ENCODE results near the gene ZNF669.

The ZNF669 gene

GRCh38 chr1:247111700-247112478 is 7.7 kb upstream of the ZNF669 start:
- DNase-seq (ENCODE audit: low read depth in 3 of 3, low spot score in 1 of 3) = no peak

DNA sequence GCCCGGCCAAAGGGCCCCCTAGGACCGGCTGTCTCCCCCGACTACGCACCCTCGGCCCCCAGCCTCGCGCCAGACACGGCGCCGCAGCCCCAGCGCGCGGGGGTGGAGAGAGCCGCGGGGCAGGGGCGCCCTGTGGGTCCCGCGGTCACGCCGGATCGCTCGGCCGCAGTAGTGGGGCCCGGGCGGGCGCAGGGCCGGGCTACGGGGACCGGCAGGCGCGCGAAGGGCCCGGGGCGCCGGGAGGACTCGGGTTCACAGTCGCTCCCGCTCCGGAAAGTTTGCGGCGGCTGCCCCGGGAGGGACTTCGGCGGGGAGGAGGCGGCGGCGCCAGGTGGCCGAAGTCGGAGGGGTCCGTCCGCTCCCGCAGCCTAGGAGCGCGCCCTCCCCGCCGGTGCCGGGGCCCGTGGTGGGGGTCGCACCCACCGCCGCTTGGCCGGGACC is 7.1 kb upstream of the ZNF669 start:
- no peak for DNase-seq (ENCODE audit: low read depth in 3 of 3, low spot score in 1 of 3)

- DNase-seq (ENCODE audit: low read depth in 3 of 3, low spot score in 1 of 3) = no peak
Measured at GRCh38 chr1:247110627-247111258, 6.6 kb upstream of the ZNF669 start.

GRCh38 chr1:247107694-247108093 is 3.5 kb upstream of the ZNF669 start:
- no peak for DNase-seq (ENCODE audit: low read depth in 3 of 3, low spot score in 1 of 3)

DNA sequence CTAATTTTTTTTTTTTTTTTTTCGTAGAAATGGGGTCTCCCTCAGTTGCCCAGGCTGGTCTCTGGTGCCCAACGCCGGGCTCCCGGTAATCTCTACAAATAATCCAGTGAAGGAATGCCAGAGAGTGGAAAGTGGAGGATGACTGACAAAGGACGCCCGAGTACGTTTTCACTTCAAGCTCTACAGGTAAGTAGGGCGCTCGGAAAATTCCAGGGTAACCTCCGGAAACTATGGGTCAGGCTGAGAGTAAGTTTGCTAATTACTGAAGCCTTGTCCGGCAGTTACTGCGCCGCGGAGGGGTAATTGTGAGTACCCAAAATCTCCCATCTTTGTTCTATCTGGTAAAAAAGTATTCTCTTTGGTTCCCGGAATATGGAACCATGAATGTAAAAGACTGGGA is 1.8 kb upstream of the ZNF669 start:
- DNase-seq (ENCODE audit: low read depth in 3 of 3, low spot score in 1 of 3) = no peak

GRCh38 chr1:247104965-247105364 is 809 bp upstream of the ZNF669 start:
- DNase-seq (ENCODE audit: low read depth in 3 of 3, low spot score in 1 of 3) = no peak

GRCh38 chr1:247102381-247102780 is 1.8 kb downstream of the ZNF669 start:
- no peak for DNase-seq (ENCODE audit: low read depth in 3 of 3, low spot score in 1 of 3)

GRCh38 chr1:247100676-247101279 is 3.4 kb downstream of the ZNF669 start:
- DNase-seq (ENCODE audit: low read depth in 3 of 3, low spot score in 1 of 3) = no peak

GRCh38 chr1:247096958-247097357 is 7.2 kb downstream of the ZNF669 start:
- no peak for DNase-seq (ENCODE audit: low read depth in 3 of 3, low spot score in 1 of 3)

GRCh38 chr1:247096544-247096943 is 7.6 kb downstream of the ZNF669 start:
- no peak for DNase-seq (ENCODE audit: low read depth in 3 of 3, low spot score in 1 of 3)

DNA sequence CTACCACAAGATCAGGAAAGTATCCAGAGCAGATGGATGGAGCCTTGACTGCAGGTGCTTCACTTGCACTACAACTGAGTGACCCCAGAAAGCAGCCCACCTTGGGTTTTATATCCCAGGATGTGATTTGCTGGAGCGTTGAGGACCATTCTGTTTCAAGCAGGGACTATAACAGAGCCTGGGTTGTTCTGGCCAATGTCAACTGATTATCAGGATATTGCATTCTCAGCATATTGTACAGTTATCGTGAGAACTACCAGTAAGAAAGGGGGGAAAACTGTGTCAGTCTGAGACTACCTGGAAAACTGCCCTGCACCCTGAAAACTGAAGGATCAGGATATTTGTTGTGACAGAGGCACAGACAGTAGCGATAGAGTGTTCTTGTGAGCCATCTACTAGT is 8.0 kb downstream of the ZNF669 start:
- no peak for DNase-seq (ENCODE audit: low read depth in 3 of 3, low spot score in 1 of 3)

- no peak for DNase-seq (ENCODE audit: low read depth in 3 of 3, low spot score in 1 of 3)
Measured at GRCh38 chr1:247090455-247090854, 13.7 kb downstream of the ZNF669 start.

DNA sequence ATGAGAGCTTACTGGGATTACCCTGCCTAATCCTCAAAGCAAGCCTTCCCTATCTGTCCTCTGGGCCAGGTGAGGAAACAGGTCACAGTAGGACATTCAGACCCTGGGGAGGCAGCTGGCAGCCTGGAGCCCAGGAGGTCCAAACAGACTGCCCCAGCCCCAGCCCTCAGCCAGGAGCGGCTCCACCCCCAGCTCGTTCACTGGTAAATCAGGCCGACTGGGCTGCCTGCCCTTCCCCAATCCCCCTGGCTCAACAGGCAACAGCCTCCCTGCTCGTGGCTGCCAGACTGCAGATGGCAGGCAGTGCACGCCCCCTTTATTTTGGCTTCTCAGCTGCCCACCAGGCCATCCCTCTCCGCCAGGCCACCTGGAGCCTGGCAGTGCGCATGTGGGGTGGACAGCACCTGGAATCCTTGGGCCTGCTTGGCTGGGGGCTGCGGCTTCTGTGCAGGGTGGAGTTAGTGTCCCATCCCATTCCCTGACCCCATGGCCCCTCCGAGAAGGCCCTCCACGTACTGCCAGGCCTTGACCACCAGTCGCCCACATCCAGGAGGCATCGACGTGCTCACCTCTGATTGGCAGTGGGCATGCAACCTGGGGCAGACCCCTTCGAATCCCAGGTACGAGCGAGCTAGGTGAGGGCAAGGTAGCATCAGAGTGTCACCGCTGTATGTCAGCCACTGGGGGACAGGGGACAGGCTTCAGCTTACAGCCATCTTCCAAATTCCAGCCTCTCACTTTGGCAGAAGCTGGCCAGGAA is 14.4 kb downstream of the ZNF669 start:
- no peak for DNase-seq (ENCODE audit: low read depth in 3 of 3, low spot score in 1 of 3)

- no peak for DNase-seq (ENCODE audit: low read depth in 3 of 3, low spot score in 1 of 3)
Measured at GRCh38 chr1:247088967-247089366, 15.2 kb downstream of the ZNF669 start.

GRCh38 chr1:247087256-247087655 is 16.9 kb downstream of the ZNF669 start:
- no peak for DNase-seq (ENCODE audit: low read depth in 3 of 3, low spot score in 1 of 3)

DNA sequence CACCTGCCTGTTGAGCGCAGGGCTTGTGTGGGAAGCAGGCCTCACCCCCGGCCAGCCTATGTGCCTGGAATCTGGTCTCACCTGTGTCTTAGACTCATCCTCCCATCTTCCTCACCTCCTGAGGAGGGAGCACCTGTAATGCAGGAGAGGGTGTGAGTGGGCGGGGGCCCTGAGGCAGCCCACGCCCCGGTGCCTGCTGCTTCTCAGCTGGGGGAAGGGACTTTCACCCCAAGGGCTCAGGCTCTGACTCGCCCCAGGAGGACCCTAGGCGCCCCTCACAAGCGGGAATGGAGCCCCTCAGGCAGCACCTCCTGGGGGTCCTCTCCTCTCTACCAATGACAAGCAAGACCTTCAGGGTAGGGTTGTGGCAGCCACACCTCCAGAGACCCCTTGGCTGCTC is 18.8 kb downstream of the ZNF669 start:
- DNase-seq (ENCODE audit: low read depth in 3 of 3, low spot score in 1 of 3) = no peak

- no peak for DNase-seq (ENCODE audit: low read depth in 3 of 3, low spot score in 1 of 3)
Measured at GRCh38 chr1:247084771-247085170, 19.4 kb downstream of the ZNF669 start.

DNA sequence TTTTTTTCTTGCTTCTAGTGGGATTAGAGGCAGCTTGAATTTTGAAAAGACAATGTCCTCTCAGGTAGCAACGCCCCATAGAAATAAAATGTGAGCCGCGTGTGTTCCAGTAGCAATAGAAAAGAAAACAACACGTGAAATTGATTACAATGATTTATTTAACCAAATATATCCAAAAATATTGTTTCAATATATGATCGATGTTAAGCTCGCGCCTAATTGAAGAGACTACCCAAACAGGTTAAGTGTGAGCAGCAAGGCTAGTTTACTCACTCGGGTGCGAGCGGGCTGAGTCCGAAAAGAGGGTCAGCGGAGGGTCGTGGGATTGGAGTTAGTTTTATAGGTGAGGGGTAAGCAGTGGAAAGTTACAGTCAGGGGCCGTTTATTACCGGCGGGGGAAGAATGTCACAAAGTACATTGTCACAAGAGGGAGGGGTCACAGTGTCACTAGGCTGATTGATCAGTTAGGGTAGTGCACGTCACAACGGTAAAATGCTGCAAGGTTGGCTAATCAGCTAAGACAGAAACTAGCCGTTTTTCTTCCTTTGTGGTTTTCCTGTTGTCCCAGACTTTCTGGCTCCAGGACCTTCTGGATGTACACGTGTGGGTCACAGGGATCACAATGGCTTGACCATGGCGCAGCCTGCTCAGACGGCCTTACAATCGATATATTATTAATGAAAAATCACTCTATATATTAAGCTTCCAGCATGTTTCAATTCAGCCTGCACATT is 24.8 kb downstream of the ZNF669 start:
- no peak for DNase-seq (ENCODE audit: low read depth in 3 of 3, low spot score in 1 of 3)

GRCh38 chr1:247078258-247079140 is 25.7 kb downstream of the ZNF669 start, which contains the start of gene ZNF670:
Gene ZNF670 (minus strand): TSS chr1:247078811. CDS start chr1:247078596, 215 bp downstream.
- DNase-seq (ENCODE audit: low read depth in 3 of 3, low spot score in 1 of 3) = peak; percentile 52 to 80 (median 53)

GRCh38 chr1:247077876-247078257 is 26.3 kb downstream of the ZNF669 start:
- no peak for DNase-seq (ENCODE audit: low read depth in 3 of 3, low spot score in 1 of 3)
